ENCODE measurements around the gene SLC27A4. TPM values are rescaled to one million over a fixed set of nuclear protein-coding genes. Genes with fewer than 3 reads are reported as not detected.

The SLC27A4 gene
- total RNA-seq, 4 donors from 2014 or later = 52.0 to 78.1 (median 63.0) TPM

GRCh38 chr9:128370752-128371629 is 30.7 kb downstream of the SLC27A4 start, which contains the start of gene URM1:
Gene URM1, plus strand, starts transcription at chr9:128371374. Its CDS starts 7 bp downstream, at chr9:128371381.
- 0% methylated on average over 21 of the region's 55 CpGs for WGBS
- peaks cover 21% of the 10 kb centered on the region for H3K36me3 ChIP-seq
- DNase-seq (ENCODE audit: low spot score in 2 of 2) = peak; percentile 97
- TF ChIP-seq POLR2AphosphoS5 (IDR thresholded peaks at IDR 0.05) (peak in 2 of 3 donors; percentile 36 to 80), CTCF (IDR thresholded peaks at IDR 0.05) (no peak), EP300 (IDR thresholded peaks at IDR 0.05) (no peak), POLR2A (IDR thresholded peaks at IDR 0.05) (peak; percentile 43 to 66)
- no peaks in the 10 kb centered on the region for H3K9me3 ChIP-seq
- peak within 1 kb of the TSS; percentile 62 for H3K4me3 ChIP-seq
- peak within 1 kb of the TSS; percentile 92 for H3K27ac ChIP-seq
- no peaks in the 10 kb centered on the region for H3K27me3 ChIP-seq
- H3K4me1 ChIP-seq = peaks cover 34% of the 10 kb centered on the region

GRCh38 chr9:128371630-128372117 is 31.3 kb downstream of the SLC27A4 start:
- DNase-seq (ENCODE audit: low spot score in 2 of 2) = no peak
- WGBS = 0% methylated on average over 10 of the region's 10 CpGs
- Histone ChIP-seq H3K27me3 (no peaks in the 10 kb centered on the region), H3K9me3 (no peaks in the 10 kb centered on the region), H3K4me1 (peaks cover 34% of the 10 kb centered on the region), H3K27ac (peak overlapping the region; percentile 92), H3K4me3 (peak overlapping the region; percentile 62), H3K36me3 (peaks cover 21% of the 10 kb centered on the region)
- TF ChIP-seq POLR2AphosphoS5 (IDR thresholded peaks at IDR 0.05) = no peak
- TF ChIP-seq CTCF (IDR thresholded peaks at IDR 0.05) = no peak
- no peak for TF ChIP-seq EP300 (IDR thresholded peaks at IDR 0.05)
- TF ChIP-seq POLR2A (IDR thresholded peaks at IDR 0.05) = no peak

GRCh38 chr9:128372188-128372641 is 31.9 kb downstream of the SLC27A4 start:
- TF ChIP-seq CTCF (IDR thresholded peaks at IDR 0.05) = no peak
- no peak for TF ChIP-seq EP300 (IDR thresholded peaks at IDR 0.05)
- TF ChIP-seq POLR2A (IDR thresholded peaks at IDR 0.05) = no peak
- TF ChIP-seq POLR2AphosphoS5 (IDR thresholded peaks at IDR 0.05) = no peak
- H3K9me3 ChIP-seq = no peaks in the 10 kb centered on the region
- H3K4me3 ChIP-seq = peak overlapping the region; percentile 62
- WGBS = 24% methylated on average over 4 of the region's 4 CpGs
- H3K4me1 ChIP-seq = peaks cover 34% of the 10 kb centered on the region
- peaks cover 21% of the 10 kb centered on the region for H3K36me3 ChIP-seq
- no peak for DNase-seq (ENCODE audit: low spot score in 2 of 2)
- peak overlapping the region; percentile 92 for H3K27ac ChIP-seq
- H3K27me3 ChIP-seq = no peaks in the 10 kb centered on the region

- TF ChIP-seq CTCF (IDR thresholded peaks at IDR 0.05) (no peak), POLR2AphosphoS5 (IDR thresholded peaks at IDR 0.05) (no peak), EP300 (IDR thresholded peaks at IDR 0.05) (no peak), POLR2A (IDR thresholded peaks at IDR 0.05) (no peak)
- H3K27me3 ChIP-seq = no peaks in the 10 kb centered on the region
- H3K9me3 ChIP-seq = no peaks in the 10 kb centered on the region
- DNase-seq (ENCODE audit: low spot score in 2 of 2) = no peak
- peak overlapping the region; percentile 18 for H3K27ac ChIP-seq
- no peak overlapping the region for H3K4me3 ChIP-seq
- peaks cover 34% of the 10 kb centered on the region for H3K4me1 ChIP-seq
- WGBS = 54% methylated on average over 1 of the region's 1 CpG
- peaks cover 23% of the 10 kb centered on the region for H3K36me3 ChIP-seq
These were observed 32.5 kb downstream of the SLC27A4 start for GRCh38 chr9:128372784-128373183.

GRCh38 chr9:128374221-128374675 is 33.9 kb downstream of the SLC27A4 start:
- WGBS = 78% methylated on average over 9 of the region's 9 CpGs
- H3K4me3 ChIP-seq = no peak overlapping the region

More at GRCh38 chr9:128374221-128374675, 33.9 kb downstream of the SLC27A4 start:
- TF ChIP-seq POLR2A (IDR thresholded peaks at IDR 0.05) (no peak), POLR2AphosphoS5 (IDR thresholded peaks at IDR 0.05) (no peak), CTCF (IDR thresholded peaks at IDR 0.05) (no peak), EP300 (IDR thresholded peaks at IDR 0.05) (no peak)
- H3K36me3 ChIP-seq = peaks cover 36% of the 10 kb centered on the region
- H3K4me1 ChIP-seq = peaks cover 34% of the 10 kb centered on the region
- H3K27me3 ChIP-seq = no peaks in the 10 kb centered on the region
- no peak for DNase-seq (ENCODE audit: low spot score in 2 of 2)
- no peaks in the 10 kb centered on the region for H3K9me3 ChIP-seq
- no peak overlapping the region for H3K27ac ChIP-seq
